Breast epithelium (tissue), 4 donors: ENCODE results near the gene S1PR3. TPM values are rescaled to one million over a fixed set of nuclear protein-coding genes. Genes with fewer than 3 reads are reported as not detected.

Experiments used
- DNase-seq, 2 donors: peaks; one replicate each; pipeline ENCODE4 v3.0.0-alpha.2; 2019; ENCODE audit warnings: low spot score in 2 of 2
- H3K27ac ChIP-seq, 2 donors: fragments of 200-600 bp; sonication (generic) in 1 of 2; one replicate each; pipeline ENCODE4 v1.5.1; 2016 to 2019; ENCODE audit warnings: mild to moderate bottlenecking in 1 of 2
- H3K27me3 ChIP-seq, 2 donors: fragments of 200-600 bp; sonication (generic) in 1 of 2; one replicate each; pipeline versions ENCODE4 v1.5.1 to v1.6.0; 2017 to 2019; ENCODE audit warnings: control low read depth in 1 of 2, mild to moderate bottlenecking in 1 of 2
- H3K36me3 ChIP-seq: fragments of 200-600 bp; one replicate; pipeline ENCODE4 v1.5.1; 2019
- H3K4me1 ChIP-seq, 2 donors: fragments of 200-600 bp; sonication (generic); one replicate each; pipeline ENCODE4 v1.5.1; 2016 to 2019; ENCODE audit warnings: control low read depth in 1 of 2
- H3K4me3 ChIP-seq, 3 donors: fragments of 200-600 bp; sonication (generic); 1 replicate in 2 of 3; 2 replicates in 1 of 3; pipeline ENCODE4 v1.5.1; 2016 to 2019; ENCODE audit warnings: mild to moderate bottlenecking in 3 of 3, moderate library complexity in 2 of 3
- H3K9me3 ChIP-seq, 2 donors: fragments of 200-600 bp; sonication (generic) in 1 of 2; one replicate each; pipeline ENCODE4 v1.5.1; 2016 to 2019; ENCODE audit warnings: control low read depth in 1 of 2
- POLR2A ChIP-seq: fragments of 450-650 bp; IDR thresholded peaks from one replicate; pipeline ENCODE4 v1.6.1; 2016; ENCODE audit warnings: antibody characterized with exemption, mild to moderate bottlenecking, moderate library complexity
- POLR2AphosphoS5 ChIP-seq, 3 donors: sonication (generic); formaldehyde crosslinking; IDR thresholded peaks; one replicate each; pipeline ENCODE4 v1.6.1; 2017; ENCODE audit warnings: antibody characterized with exemption in 3 of 3
- intact Hi-C: fragments of 100-400 bp; cut with DNase I; formaldehyde crosslinking; loops from one replicate; pipeline ENCODE4 v1.15.1; 2023; ENCODE audit warnings: low total_unique reads
- total RNA-seq, 3 donors: library from RNA; depleted of rRNA; stranded (reverse); fragments of >200 nt; gene quantifications; one replicate each; pipeline ENCODE4 v1.1.0, GENCODE V29; 2016
- TF ChIP-seq, protein P1 (sequence below), 3 donors: fragments of 450-650 bp; IDR thresholded peaks; one replicate each; pipeline ENCODE4 v1.5.1; 2016 to 2017; ENCODE audit warnings: antibody characterized with exemption in 3 of 3, mild to moderate bottlenecking in 3 of 3, moderate library complexity in 3 of 3

S1PR3 gene
- total RNA-seq, 3 donors from 2014 or later: 16.6 to 27.7 (median 18.7) TPM

GRCh38 chr9:89021154-89021803 is 30.0 kb downstream of the S1PR3 start:
- Histone ChIP-seq H3K27ac (peak overlapping the region; percentile 90 to 98), H3K36me3 (no peaks in the 10 kb centered on the region), H3K4me3 (peak overlapping the region in 1 of 3 donors; percentile 35), H3K27me3 (no peaks in the 10 kb centered on the region), H3K4me1 (peaks cover 0 to 6% of the 10 kb centered on the region in 2 donors), H3K9me3 (no peaks in the 10 kb centered on the region)
- peak in 2 of 3 donors; percentile 29 to 63 for TF ChIP-seq POLR2AphosphoS5 (IDR thresholded peaks at IDR 0.05)
- TF ChIP-seq, protein P1, sequence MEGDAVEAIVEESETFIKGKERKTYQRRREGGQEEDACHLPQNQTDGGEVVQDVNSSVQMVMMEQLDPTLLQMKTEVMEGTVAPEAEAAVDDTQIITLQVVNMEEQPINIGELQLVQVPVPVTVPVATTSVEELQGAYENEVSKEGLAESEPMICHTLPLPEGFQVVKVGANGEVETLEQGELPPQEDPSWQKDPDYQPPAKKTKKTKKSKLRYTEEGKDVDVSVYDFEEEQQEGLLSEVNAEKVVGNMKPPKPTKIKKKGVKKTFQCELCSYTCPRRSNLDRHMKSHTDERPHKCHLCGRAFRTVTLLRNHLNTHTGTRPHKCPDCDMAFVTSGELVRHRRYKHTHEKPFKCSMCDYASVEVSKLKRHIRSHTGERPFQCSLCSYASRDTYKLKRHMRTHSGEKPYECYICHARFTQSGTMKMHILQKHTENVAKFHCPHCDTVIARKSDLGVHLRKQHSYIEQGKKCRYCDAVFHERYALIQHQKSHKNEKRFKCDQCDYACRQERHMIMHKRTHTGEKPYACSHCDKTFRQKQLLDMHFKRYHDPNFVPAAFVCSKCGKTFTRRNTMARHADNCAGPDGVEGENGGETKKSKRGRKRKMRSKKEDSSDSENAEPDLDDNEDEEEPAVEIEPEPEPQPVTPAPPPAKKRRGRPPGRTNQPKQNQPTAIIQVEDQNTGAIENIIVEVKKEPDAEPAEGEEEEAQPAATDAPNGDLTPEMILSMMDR (IDR thresholded peaks at IDR 0.05): no peak
- intact Hi-C loops: no loop called here
- peak; percentile 58 to 70 for DNase-seq

- DNase-seq: peak; percentile 83 to 94
- intact Hi-C loops: no loop called here
- Histone ChIP-seq H3K4me1 (peaks cover 0 to 6% of the 10 kb centered on the region in 2 donors), H3K27ac (peak overlapping the region; percentile 90 to 98), H3K27me3 (no peaks in the 10 kb centered on the region), H3K4me3 (peak overlapping the region in 1 of 3 donors; percentile 35), H3K36me3 (no peaks in the 10 kb centered on the region), H3K9me3 (no peaks in the 10 kb centered on the region)
- TF ChIP-seq, protein P1 (IDR thresholded peaks at IDR 0.05): no peak
- peak in 2 of 3 donors; percentile 25 to 78 for TF ChIP-seq POLR2AphosphoS5 (IDR thresholded peaks at IDR 0.05)
- TF ChIP-seq POLR2A: no peak
These were observed 30.9 kb downstream of the S1PR3 start for GRCh38 chr9:89022001-89022759.

DNA sequence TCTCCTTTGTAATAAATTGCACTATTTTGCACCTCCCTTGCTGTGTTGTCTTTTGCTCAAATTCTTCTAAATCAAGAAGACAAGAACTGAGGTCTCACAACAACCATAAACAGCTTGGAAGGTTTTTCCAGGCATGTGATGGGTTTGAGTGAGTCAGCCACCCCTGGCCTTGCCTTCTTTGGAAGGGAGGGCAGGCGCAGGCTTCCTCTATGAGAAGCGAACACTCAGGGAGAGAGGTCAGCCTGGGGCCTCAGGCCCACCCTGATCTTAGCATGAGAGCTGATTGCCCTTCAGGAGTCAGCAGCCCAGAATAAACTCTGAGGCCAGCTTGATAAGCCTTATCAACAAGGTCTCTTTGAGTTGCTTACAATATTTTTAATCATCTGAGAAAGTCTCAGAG is 31.6 kb downstream of the S1PR3 start:
- Histone ChIP-seq H3K4me1 (peaks cover 0 to 6% of the 10 kb centered on the region in 2 donors), H3K27ac (peak overlapping the region; percentile 90 to 98), H3K9me3 (no peaks in the 10 kb centered on the region), H3K36me3 (no peaks in the 10 kb centered on the region), H3K4me3 (no peak overlapping the region), H3K27me3 (no peaks in the 10 kb centered on the region)
- intact Hi-C loops: no loop called here
- no peak for TF ChIP-seq POLR2AphosphoS5 (IDR thresholded peaks at IDR 0.05)
- TF ChIP-seq POLR2A: no peak
- TF ChIP-seq, protein P1 (IDR thresholded peaks at IDR 0.05): no peak
- DNase-seq: no peak

DNA sequence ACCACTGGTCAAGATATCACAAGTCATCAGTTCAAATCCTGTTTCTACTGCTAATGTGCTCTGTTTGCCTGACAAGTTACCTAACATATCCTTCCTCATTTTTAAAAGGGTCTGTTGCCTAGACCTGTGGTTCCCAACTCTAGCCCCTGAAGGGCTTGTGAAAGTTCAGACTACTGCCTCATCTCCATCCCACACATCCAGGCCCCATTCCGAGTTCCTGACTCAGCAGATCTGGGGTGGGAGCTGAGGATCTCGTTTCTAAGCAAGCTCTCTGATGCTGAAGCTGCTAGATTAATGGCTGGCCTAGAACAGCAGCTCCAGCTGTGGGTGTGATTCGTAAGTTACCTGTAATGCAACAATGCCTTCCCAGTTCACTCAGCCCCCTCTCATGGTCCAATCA is 32.5 kb downstream of the S1PR3 start:
- TF ChIP-seq, protein P1 (IDR thresholded peaks at IDR 0.05): no peak
- no peak for TF ChIP-seq POLR2A
- no peak for TF ChIP-seq POLR2AphosphoS5 (IDR thresholded peaks at IDR 0.05)
- no peak overlapping the region for H3K4me3 ChIP-seq
- no peaks in the 10 kb centered on the region for H3K27me3 ChIP-seq
- H3K36me3 ChIP-seq: no peaks in the 10 kb centered on the region
- peaks cover 0 to 6% of the 10 kb centered on the region in 2 donors for H3K4me1 ChIP-seq
- peak overlapping the region; percentile 90 to 98 for H3K27ac ChIP-seq
- intact Hi-C loops: no loop called here
- no peak for DNase-seq
- no peaks in the 10 kb centered on the region for H3K9me3 ChIP-seq

- H3K4me3 ChIP-seq: no peak overlapping the region
- H3K9me3 ChIP-seq: peaks cover 0 to 6% of the 10 kb centered on the region in 2 donors
- no peak for TF ChIP-seq POLR2A
- TF ChIP-seq, protein P1 (IDR thresholded peaks at IDR 0.05): no peak
- TF ChIP-seq POLR2AphosphoS5 (IDR thresholded peaks at IDR 0.05): no peak
- peak overlapping the region in 1 of 2 donors; percentile 63 for H3K27ac ChIP-seq
- peaks cover 0 to 6% of the 10 kb centered on the region in 2 donors for H3K4me1 ChIP-seq
- intact Hi-C loops: no loop called here
- no peak for DNase-seq
- H3K36me3 ChIP-seq: no peaks in the 10 kb centered on the region
- H3K27me3 ChIP-seq: no peaks in the 10 kb centered on the region
These were observed 33.5 kb downstream of the S1PR3 start for GRCh38 chr9:89024727-89025126.
